NT2/D1 (cell line): ENCODE measurements around the gene AEBP1.

Source experiments
- SUZ12 ChIP-seq: IDR thresholded peaks from 2 replicates; pipeline ENCODE4 v1.6.1; 2011; ENCODE audit not compliant: insufficient read length, insufficient read depth; ENCODE audit errors: extremely low read depth
- ZNF274 ChIP-seq: IDR thresholded peaks from 2 replicates; pipeline ENCODE4 v1.6.1; 2011; ENCODE audit warnings: mild to moderate bottlenecking, low read depth, low read length

DNA sequence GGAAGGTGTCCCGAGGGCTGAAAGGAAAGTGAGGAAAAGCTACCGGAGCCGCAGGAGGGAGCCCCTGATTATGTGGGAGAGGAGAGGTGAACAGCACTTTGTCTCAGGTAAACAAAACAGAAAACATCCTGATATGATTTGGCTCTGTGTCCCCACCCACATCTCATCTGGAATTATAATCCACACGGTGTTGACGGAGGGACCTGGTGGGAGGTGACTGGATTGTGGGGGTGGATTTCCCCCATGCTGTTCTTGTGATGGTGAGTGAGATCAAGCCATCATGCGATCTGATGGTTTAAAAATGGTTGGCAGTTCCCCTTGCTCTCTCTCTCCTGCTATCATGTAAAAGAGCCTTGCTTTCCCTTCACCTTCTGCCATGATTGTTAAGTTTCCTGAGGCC is 16.2 kb downstream of the AEBP1 start:
- no peak for TF ChIP-seq SUZ12
- no peak for TF ChIP-seq ZNF274
